SK-N-SH (cell line): ENCODE results near the gene FERMT1.

Experiments
- CTCF ChIP-seq: fragments of 200-600 bp; sonication (generic); IDR thresholded peaks from 2 replicates; pipeline ENCODE4 v1.6.1; 2017; ENCODE audit warnings: antibody characterized with exemption, mild to moderate bottlenecking, moderate library complexity
- EZH2phosphoT487 ChIP-seq: fragments of 200-600 bp; sonication (generic); IDR thresholded peaks from 2 replicates; pipeline ENCODE4 v1.6.1; 2017; ENCODE audit warnings: low read depth, mixed run types, mild to moderate bottlenecking, antibody characterized with exemption, moderate library complexity, borderline replicate concordance
- FOXM1 ChIP-seq: IDR thresholded peaks from 2 replicates; pipeline ENCODE4 v1.4.0; 2012; ENCODE audit warnings: low read depth, mild to moderate bottlenecking
- POLR2AphosphoS5 ChIP-seq: IDR thresholded peaks from 2 replicates; pipeline ENCODE4 v1.6.1; 2012; ENCODE audit warnings: low read depth, low read length
- SIN3A ChIP-seq: IDR thresholded peaks from 2 replicates; pipeline ENCODE4 v1.6.1; 2012; ENCODE audit warnings: low read depth, mild to moderate bottlenecking, low read length, moderate library complexity, borderline replicate concordance

- TF ChIP-seq CTCF (no peak), POLR2AphosphoS5 (no peak), EZH2phosphoT487 (no peak), FOXM1 (no peak), SIN3A (no peak)
Observed at GRCh38 chr20:6040958-6041807, 81.6 kb downstream of the FERMT1 start.
